OCI-LY7 (cell line): ENCODE data around the gene TK2.

ENCODE experiments used
- EZH2phosphoT487 ChIP-seq: fragments of 200-600 bp; sonication (generic); IDR thresholded peaks from 2 replicates; pipeline ENCODE4 v1.6.1; 2018; ENCODE audit warnings: low read depth, borderline replicate concordance, mild to moderate bottlenecking, mixed run types, antibody characterized with exemption, low read length, moderate library complexity, mixed read lengths
- TF ChIP-seq, protein P1 (sequence below): fragments of 200-600 bp; sonication (generic); conservative IDR thresholded peaks from 2 replicates; pipeline ENCODE4 v1.5.1; 2014; ENCODE audit warnings: mild to moderate bottlenecking, antibody characterized with exemption, low read length, moderate library complexity, mixed read lengths

GRCh38 chr16:66520406-66521170, 29.3 kb downstream of the TK2 start:
- TF ChIP-seq, protein P1, sequence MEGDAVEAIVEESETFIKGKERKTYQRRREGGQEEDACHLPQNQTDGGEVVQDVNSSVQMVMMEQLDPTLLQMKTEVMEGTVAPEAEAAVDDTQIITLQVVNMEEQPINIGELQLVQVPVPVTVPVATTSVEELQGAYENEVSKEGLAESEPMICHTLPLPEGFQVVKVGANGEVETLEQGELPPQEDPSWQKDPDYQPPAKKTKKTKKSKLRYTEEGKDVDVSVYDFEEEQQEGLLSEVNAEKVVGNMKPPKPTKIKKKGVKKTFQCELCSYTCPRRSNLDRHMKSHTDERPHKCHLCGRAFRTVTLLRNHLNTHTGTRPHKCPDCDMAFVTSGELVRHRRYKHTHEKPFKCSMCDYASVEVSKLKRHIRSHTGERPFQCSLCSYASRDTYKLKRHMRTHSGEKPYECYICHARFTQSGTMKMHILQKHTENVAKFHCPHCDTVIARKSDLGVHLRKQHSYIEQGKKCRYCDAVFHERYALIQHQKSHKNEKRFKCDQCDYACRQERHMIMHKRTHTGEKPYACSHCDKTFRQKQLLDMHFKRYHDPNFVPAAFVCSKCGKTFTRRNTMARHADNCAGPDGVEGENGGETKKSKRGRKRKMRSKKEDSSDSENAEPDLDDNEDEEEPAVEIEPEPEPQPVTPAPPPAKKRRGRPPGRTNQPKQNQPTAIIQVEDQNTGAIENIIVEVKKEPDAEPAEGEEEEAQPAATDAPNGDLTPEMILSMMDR, result no peak
- TF ChIP-seq EZH2phosphoT487, result no peak
